Uterus (tissue), 2 donors: Measurements from ENCODE around the gene DQX1.

ENCODE experiments used
- CTCF ChIP-seq, 4 experiments: fragments of 200-600 bp in 2 of 4; fragments of 450-650 bp in 2 of 4; sonication (generic) in 2 of 4; IDR thresholded peaks; one replicate each; pipeline ENCODE4 v1.5.1; 2016 to 2019; ENCODE audit warnings: antibody characterized with exemption in 4 of 4, mild to moderate bottlenecking in 2 of 4, moderate library complexity in 1 of 4
- POLR2A ChIP-seq, 2 donors: fragments of 450-650 bp; IDR thresholded peaks; one replicate each; pipeline ENCODE4 v1.6.1; 2016; ENCODE audit warnings: antibody characterized with exemption in 2 of 2, mild to moderate bottlenecking in 1 of 2, moderate library complexity in 1 of 2

- no peak for TF ChIP-seq CTCF (IDR thresholded peaks at IDR 0.05)
- no peak for TF ChIP-seq POLR2A (IDR thresholded peaks at IDR 0.05)
Observed at GRCh38 chr2:74500578-74500946, 25.5 kb downstream of the DQX1 start.
